HEK293 (cell line): Measurements from ENCODE around the gene CAB39L.

Source experiments
- CTCF ChIP-seq: fragments of 450-650 bp; formaldehyde crosslinking; IDR thresholded peaks from 2 replicates; pipeline ENCODE4 v1.5.1; 2016; ENCODE audit warnings: missing biosample characterization, missing genetic modification characterization
- ZBTB8A ChIP-seq: fragments of 450-650 bp; formaldehyde crosslinking; IDR thresholded peaks from 2 replicates; pipeline ENCODE4 v1.5.1; 2016; ENCODE audit warnings: missing biosample characterization, missing genetic modification characterization
- ZNF133 ChIP-seq: fragments of 450-650 bp; formaldehyde crosslinking; IDR thresholded peaks from 2 replicates; pipeline ENCODE4 v1.5.1; 2016; ENCODE audit warnings: missing biosample characterization, missing genetic modification characterization
- ZNF175 ChIP-seq: fragments of 450-650 bp; formaldehyde crosslinking; IDR thresholded peaks from 2 replicates; pipeline ENCODE4 v1.5.1; 2016; ENCODE audit warnings: missing biosample characterization, missing genetic modification characterization
- ZNF335 ChIP-seq: fragments of 450-650 bp; formaldehyde crosslinking; conservative IDR thresholded peaks from 2 replicates; pipeline ENCODE4 v1.5.1; 2016; ENCODE audit warnings: missing biosample characterization, missing genetic modification characterization

- TF ChIP-seq ZBTB8A, result no peak
- TF ChIP-seq CTCF (tag by site-specific recombination), result no peak
- TF ChIP-seq ZNF335 (tag by site-specific recombination), result no peak
- no peak for TF ChIP-seq ZNF133 (tag by site-specific recombination)
- TF ChIP-seq ZNF175 (tag by site-specific recombination), result no peak
Measured at GRCh38 chr13:49323344-49323743, 120.5 kb downstream of the CAB39L start.
